Activated CD8-positive, alpha-beta memory T cell treated with anti-CD3 and anti-CD28 coated beads, Interleukin-2, amount 50 U/mL, for 4 hours (primary cell): Measurements from ENCODE around the gene MRPL51.

Source experiments
- DNase-seq: peaks from one replicate; pipeline ENCODE4 v3.0.0-alpha.2; 2020

The MRPL51 gene

DNA sequence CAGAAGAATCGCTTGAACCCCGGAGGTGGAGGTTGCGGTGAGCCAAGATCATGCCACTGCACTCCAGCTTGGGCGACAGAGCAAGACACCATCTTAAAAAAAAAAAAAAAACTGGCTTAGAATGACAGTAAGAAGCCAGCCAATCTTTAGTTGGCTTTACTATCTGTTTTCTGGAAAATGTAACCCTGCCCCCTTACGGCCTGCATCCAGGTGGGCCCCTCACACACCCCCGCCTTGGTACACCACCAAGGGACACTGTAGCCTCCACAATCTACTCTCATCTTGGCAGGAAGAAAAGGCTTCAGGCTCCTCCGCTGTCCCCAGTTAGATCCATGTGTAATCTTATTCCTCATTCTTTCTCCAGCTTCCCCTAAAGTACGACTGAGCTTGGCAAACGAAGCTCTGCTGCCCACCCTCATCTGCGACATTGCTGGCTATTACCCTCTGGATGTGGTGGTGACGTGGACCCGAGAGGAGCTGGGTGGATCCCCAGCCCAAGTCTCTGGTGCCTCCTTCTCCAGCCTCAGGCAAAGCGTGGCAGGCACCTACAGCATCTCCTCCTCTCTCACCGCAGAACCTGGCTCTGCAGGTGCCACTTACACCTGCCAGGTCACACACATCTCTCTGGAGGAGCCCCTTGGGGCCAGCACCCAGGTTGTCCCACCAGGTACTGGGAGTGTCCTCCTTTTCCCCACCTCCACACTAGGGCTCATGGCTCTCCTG, 34.6 kb downstream of the MRPL51 start:
- DNase-seq, result no peak

- no peak for DNase-seq
Observed at GRCh38 chr12:6457220-6457945, 35.7 kb downstream of the MRPL51 start.

- no peak for DNase-seq
Observed at GRCh38 chr12:6452944-6453630, 40.0 kb downstream of the MRPL51 start.

GRCh38 chr12:6452245-6452943, 40.7 kb downstream of the MRPL51 start:
- no peak for DNase-seq

DNA sequence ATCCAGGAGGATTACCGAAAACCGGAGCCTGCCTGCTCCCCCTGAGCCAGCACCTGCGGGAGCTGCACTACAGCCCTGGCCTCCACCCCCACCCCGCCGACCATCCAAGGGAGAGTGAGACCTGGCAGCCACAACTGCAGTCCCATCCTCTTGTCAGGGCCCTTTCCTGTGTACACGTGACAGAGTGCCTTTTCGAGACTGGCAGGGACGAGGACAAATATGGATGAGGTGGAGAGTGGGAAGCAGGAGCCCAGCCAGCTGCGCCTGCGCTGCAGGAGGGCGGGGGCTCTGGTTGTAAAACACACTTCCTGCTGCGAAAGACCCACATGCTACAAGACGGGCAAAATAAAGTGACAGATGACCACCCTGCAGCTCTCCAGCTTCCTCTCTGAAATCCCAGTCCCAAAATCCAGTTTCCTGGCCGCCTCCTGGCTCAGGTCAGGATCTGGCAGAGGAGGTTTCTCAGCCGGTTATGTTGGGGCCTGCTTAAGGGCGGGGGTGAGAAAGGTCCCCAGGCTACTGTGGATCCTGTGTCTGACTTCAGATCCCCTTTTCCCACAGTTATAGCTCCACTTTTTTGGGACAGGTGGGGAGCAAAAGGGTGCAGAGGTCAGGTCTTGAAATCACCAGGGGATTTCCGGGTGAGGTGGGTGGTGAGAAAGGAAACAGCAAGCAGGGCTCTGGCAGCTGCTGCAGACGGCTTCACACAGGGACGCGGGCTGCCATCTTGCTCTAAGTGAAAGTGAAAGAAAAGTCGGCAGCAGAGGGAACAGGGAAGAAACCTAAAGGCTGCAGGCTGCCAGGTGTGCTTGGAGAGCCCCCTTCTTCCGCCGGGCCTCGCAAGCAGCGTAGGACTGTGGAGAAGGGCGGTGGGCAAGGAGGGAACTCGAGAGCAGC, 41.5 kb downstream of the MRPL51 start, which contains the start of gene TAPBPL:
TAPBPL (plus strand) TSS at position 695 of the 897 bp plus-strand sequence. CDS start 207 bp downstream, outside the sequence.
- peak; percentile 75 for DNase-seq

GRCh38 chr12:6450869-6451347, 42.2 kb downstream of the MRPL51 start:
- DNase-seq, result no peak

DNA sequence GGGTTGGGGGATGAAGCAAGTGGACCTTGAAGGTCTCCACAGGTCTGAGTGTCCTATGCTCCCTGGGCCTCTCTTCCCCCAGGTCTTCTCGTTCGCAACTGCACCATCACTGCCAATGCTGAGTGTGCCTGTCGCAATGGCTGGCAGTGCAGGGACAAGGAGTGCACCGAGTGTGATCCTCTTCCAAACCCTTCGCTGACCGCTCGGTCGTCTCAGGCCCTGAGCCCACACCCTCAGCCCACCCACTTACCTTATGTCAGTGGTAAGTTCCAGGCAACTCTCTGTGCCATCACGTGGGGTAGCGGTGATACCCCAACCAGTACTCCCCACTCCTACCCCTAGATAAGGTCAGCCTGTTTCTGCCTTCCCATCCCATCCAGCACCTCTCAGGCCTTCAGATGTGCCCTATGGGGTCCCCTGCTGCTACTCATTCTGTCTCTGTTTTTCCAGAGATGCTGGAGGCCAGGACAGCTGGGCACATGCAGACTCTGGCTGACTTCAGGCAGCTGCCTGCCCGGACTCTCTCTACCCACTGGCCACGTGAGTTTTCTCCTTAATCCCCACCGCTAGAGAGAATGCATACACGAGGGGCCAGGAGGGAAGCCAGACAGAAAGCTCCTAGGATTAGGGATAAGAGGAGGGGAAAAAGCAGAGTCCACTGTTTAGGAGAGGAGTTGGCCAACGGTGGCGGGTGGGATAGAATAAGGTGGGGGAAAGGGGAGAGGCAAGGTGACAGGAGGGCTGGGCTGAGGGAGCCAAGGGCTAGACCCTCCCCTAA, 42.8 kb downstream of the MRPL51 start:
- no peak for DNase-seq

DNA sequence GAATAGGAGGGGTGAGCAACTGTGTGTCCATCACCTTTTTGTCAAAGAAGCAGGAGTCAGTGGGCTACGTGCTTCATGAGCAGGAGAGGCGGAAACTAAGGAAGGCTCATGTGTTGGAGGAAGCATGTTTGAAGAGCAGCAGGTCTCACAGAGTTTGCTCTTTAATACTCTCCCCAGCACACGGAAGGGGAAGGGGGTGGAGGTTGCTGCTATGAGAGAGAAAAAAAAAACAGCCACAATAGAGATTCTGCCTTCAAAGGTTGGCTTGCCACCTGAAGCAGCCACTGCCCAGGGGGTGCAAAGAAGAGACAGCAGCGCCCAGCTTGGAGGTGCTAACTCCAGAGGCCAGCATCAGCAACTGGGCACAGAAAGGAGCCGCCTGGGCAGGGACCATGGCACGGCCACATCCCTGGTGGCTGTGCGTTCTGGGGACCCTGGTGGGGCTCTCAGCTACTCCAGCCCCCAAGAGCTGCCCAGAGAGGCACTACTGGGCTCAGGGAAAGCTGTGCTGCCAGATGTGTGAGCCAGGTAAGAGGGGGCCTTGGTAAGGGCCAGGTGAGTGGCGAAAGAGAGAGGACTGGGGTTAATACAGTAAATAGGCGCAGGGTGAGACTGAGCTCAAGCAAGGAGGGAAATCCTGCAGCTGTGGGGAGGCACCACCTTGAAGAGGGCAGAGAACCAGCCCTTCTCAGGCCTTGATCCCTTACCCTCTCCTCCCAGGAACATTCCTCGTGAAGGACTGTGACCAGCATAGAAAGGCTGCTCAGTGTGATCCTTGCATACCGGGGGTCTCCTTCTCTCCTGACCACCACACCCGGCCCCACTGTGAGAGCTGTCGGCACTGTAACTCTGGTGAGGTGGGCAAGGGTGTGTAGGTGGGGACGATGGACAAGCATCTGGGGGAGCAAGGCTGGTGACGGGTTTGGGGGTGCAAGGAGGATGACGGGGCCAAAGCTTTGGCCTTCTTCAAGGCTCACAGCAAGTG, 48.1 kb downstream of the MRPL51 start, which contains the start of gene CD27:
CD27 (plus strand) TSS at position 252 of the 985 bp plus-strand sequence; CDS start at position 393, 141 bp downstream.
- no peak for DNase-seq

DNA sequence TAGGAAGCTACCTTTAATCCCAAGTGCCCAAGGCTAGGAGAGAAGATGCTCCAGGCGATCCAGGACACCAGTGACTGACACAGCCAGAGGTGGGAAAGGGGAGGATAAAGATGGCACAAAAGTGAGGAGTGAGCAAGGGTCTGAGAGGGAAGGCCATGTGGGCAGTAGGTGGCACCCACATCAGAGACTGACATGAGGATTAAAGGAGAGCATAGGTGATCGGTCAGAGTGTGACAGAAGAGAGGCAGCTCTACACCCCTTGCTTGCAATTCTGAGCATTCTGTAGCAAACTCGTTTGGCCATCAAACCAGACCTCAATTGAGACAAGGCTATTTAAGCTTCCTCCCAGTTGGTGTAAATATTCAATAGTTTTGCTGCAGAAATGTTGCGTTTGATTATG, 49.0 kb downstream of the MRPL51 start:
- no peak for DNase-seq

DNA sequence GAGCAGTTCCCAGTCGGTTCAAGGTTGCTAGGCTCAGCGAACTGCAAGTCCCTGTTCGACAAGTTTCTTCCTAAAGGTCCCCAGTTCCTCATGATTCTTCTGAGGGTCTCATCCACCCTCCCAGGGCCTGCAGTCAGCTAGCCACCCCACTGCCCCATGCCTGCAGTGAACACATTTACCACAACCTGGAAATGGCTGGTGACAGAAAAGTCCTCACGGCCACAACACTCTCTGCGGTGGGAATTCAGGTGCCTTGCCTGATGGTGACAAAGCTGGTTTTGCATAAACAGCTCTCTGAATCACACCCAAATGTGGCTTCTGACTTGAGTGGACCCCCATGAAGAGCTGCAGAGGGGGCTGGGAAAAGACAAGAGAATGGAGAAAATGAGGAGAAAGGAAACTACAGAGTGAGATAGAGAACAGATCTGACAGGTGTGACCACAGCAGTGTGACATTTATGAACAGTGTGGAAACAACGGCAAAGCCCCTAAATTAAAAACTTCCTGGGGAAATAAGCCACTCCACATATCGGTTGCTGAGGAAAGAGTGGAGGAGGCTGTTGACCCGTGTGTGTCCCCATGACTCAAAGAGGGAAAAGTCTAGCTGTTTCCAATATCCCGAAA, 49.6 kb downstream of the MRPL51 start:
- DNase-seq, result peak; percentile 48

- DNase-seq, result no peak
Observed at GRCh38 chr12:6442836-6443235, 50.2 kb downstream of the MRPL51 start.
